DND-41 (cell line): ENCODE results near the gene PACS1.

ENCODE experiments used
- ATAC-seq: fragments of 200-7000 bp; cut with Tn5 transposase; 3 replicates; pipeline ENCODE4 v1.9.1; 2021; ENCODE audit warnings: low read depth; ENCODE audit not compliant: insufficient read depth
- DNase-seq: peaks from one replicate; pipeline ENCODE4 v3.0.0-alpha.2; 2020
- H2AFZ ChIP-seq: 2 replicates; pipeline ENCODE4 v1.6.0; 2012; ENCODE audit warnings: low read depth, low read length
- H3K27ac ChIP-seq: 2 replicates; pipeline ENCODE4 v1.5.1; 2012; ENCODE audit warnings: low read length, inconsistent platforms
- H3K27me3 ChIP-seq: fragments of 200-600 bp; sonication (generic); 2 replicates; pipeline ENCODE4 v1.6.0; 2012; ENCODE audit warnings: low read length, mild to moderate bottlenecking, inconsistent platforms; ENCODE audit not compliant: insufficient read depth, poor library complexity
- H3K36me3 ChIP-seq: 2 replicates; pipeline ENCODE4 v1.5.1; 2012; ENCODE audit warnings: low read length, inconsistent platforms; ENCODE audit not compliant: insufficient read depth
- H3K4me1 ChIP-seq: 2 replicates; pipeline ENCODE4 v1.5.1; 2012; ENCODE audit warnings: mild to moderate bottlenecking, low read length; ENCODE audit not compliant: insufficient read depth
- H3K4me2 ChIP-seq: 2 replicates; pipeline ENCODE4 v1.6.0; 2012; ENCODE audit warnings: mild to moderate bottlenecking, moderate library complexity, low read length, inconsistent platforms; ENCODE audit not compliant: insufficient read depth
- H3K4me3 ChIP-seq, 2 experiments: fragments of 200-600 bp in 1 of 2; shearing (Covaris generic) in 1 of 2; 2 replicates each; pipeline ENCODE4 v1.5.1; 2012 to 2016; ENCODE audit warnings: inconsistent platforms in 2 of 2, low read length in 2 of 2, mild to moderate bottlenecking in 2 of 2, low read depth in 1 of 2, moderate library complexity in 1 of 2
- H3K79me2 ChIP-seq: 2 replicates; pipeline ENCODE4 v1.6.0; 2012; ENCODE audit warnings: low read length, inconsistent platforms; ENCODE audit not compliant: insufficient read depth
- H3K9ac ChIP-seq: 2 replicates; pipeline ENCODE4 v1.6.0; 2012; ENCODE audit warnings: low read depth, mild to moderate bottlenecking, inconsistent platforms, low read length, moderate library complexity
- H3K9me3 ChIP-seq: 2 replicates; pipeline ENCODE4 v1.5.1; 2012; ENCODE audit warnings: low read length, moderate library complexity, mild to moderate bottlenecking, inconsistent platforms; ENCODE audit not compliant: insufficient read depth, severe bottlenecking
- H4K20me1 ChIP-seq: 2 replicates; pipeline ENCODE4 v1.6.0; 2012; ENCODE audit warnings: low read length; ENCODE audit not compliant: insufficient read depth
- CTCF ChIP-seq: IDR thresholded peaks from 2 replicates; pipeline ENCODE4 v1.5.1; 2012; ENCODE audit warnings: borderline replicate concordance, low read length, moderate library complexity, mild to moderate bottlenecking; ENCODE audit not compliant: poor library complexity, severe bottlenecking; ENCODE audit errors: extremely low read depth
- EZH2 ChIP-seq: IDR thresholded peaks from 3 replicates; pipeline ENCODE4 v1.6.1; 2012; ENCODE audit warnings: borderline replicate concordance, low read depth, mild to moderate bottlenecking, moderate library complexity, low read length, inconsistent platforms; ENCODE audit not compliant: severe bottlenecking

Gene PACS1

GRCh38 chr11:66285250-66285947 lies 215.3 kb downstream of the PACS1 start:
- TF ChIP-seq EZH2 (no peak), CTCF (no peak)

GRCh38 chr11:66286699-66287098 lies 216.6 kb downstream of the PACS1 start:
- no peaks in the 10 kb centered on the region for H3K36me3 ChIP-seq
- no peak overlapping the region for H2AFZ ChIP-seq
- peaks cover 14% of the 10 kb centered on the region for H3K79me2 ChIP-seq
- ATAC-seq: no peak
- H3K27me3 ChIP-seq: no peaks in the 10 kb centered on the region
- no peak overlapping the region for H3K27ac ChIP-seq
- H3K4me3 ChIP-seq: no peak overlapping the region
- no peaks in the 10 kb centered on the region for H3K9me3 ChIP-seq
- no peak for DNase-seq
- TF ChIP-seq EZH2 (no peak), CTCF (no peak)
- H3K9ac ChIP-seq: no peak overlapping the region
- no peak overlapping the region for H3K4me2 ChIP-seq
- H4K20me1 ChIP-seq: peaks cover 22% of the 10 kb centered on the region
- H3K4me1 ChIP-seq: peaks cover 46% of the 10 kb centered on the region

More at GRCh38 chr11:66285250-66285947, 215.3 kb downstream of the PACS1 start:
- Histone ChIP-seq H3K9me3 (no peaks in the 10 kb centered on the region), H3K36me3 (no peaks in the 10 kb centered on the region), H3K4me1 (peaks cover 37% of the 10 kb centered on the region), H3K79me2 (peaks cover 14% of the 10 kb centered on the region), H3K27ac (no peak overlapping the region), H3K4me2 (no peak overlapping the region), H3K9ac (no peak overlapping the region), H3K27me3 (no peaks in the 10 kb centered on the region), H3K4me3 (no peak overlapping the region), H2AFZ (no peak overlapping the region), H4K20me1 (peaks cover 31% of the 10 kb centered on the region)
- ATAC-seq: no peak
- DNase-seq: no peak

- Histone ChIP-seq H3K9me3 (no peaks in the 10 kb centered on the region), H3K4me1 (peaks cover 43% of the 10 kb centered on the region), H2AFZ (no peak overlapping the region), H3K27me3 (no peaks in the 10 kb centered on the region), H3K9ac (peak overlapping the region; percentile 78), H3K36me3 (no peaks in the 10 kb centered on the region), H3K79me2 (peaks cover 14% of the 10 kb centered on the region), H3K4me2 (peak overlapping the region; percentile 84), H3K27ac (no peak overlapping the region), H3K4me3 (peak overlapping the region in 1 of 2 experiments; percentile 96; a peak in 2 of 4 replicates), H4K20me1 (peaks cover 17% of the 10 kb centered on the region)
- TF ChIP-seq EZH2 (no peak), CTCF (no peak)
- ATAC-seq (no peak), DNase-seq (no peak)
Measured at GRCh38 chr11:66287211-66287888, 217.3 kb downstream of the PACS1 start.
